Measurements from ENCODE around the gene GNG13.

GRCh38 chr16:842061-842476 lies 41.5 kb upstream of the GNG13 start:
- TF ChIP-seq EZH2phosphoT487 (conservative IDR thresholded peaks at IDR 0.05; ENCODE audit: low read length) (no peak), CTCF (IDR thresholded peaks at IDR 0.05; ENCODE audit: insufficient read depth, low read length, poor library complexity, severe bottlenecking) (no peak)
